Effector memory CD4-positive, alpha-beta T cell (primary cell): ENCODE data around the gene ANKS1A.

Experiments used
- DNase-seq, 3 donors: peaks; one replicate each; pipeline ENCODE4 v3.0.0-alpha.2; 2020
- H3K27ac ChIP-seq: 2 replicates; pipeline ENCODE4 v1.7.0; 2013; ENCODE audit warnings: mild to moderate bottlenecking, low read length, moderate library complexity; ENCODE audit not compliant: insufficient read depth, poor library complexity, severe bottlenecking
- H3K27me3 ChIP-seq: replicated peaks from 2 replicates; pipeline ENCODE4 v1.7.0; 2013; ENCODE audit warnings: mild to moderate bottlenecking, low read length; ENCODE audit not compliant: insufficient read depth, control insufficient read depth, poor library complexity, severe bottlenecking
- H3K36me3 ChIP-seq: 2 replicates; pipeline ENCODE4 v1.7.0; 2013; ENCODE audit warnings: mild to moderate bottlenecking, low read length, moderate library complexity; ENCODE audit not compliant: control insufficient read depth, insufficient read depth
- H3K4me1 ChIP-seq: 2 replicates; pipeline ENCODE4 v1.7.0; 2013; ENCODE audit warnings: low read length, mild to moderate bottlenecking; ENCODE audit not compliant: control insufficient read depth, insufficient read depth, poor library complexity, severe bottlenecking
- H3K4me3 ChIP-seq: 2 replicates; pipeline ENCODE4 v1.7.0; 2013; ENCODE audit warnings: low read length, low read depth, mild to moderate bottlenecking; ENCODE audit not compliant: insufficient read depth, poor library complexity, severe bottlenecking
- H3K9me3 ChIP-seq: 2 replicates; pipeline ENCODE4 v1.7.0; 2013; ENCODE audit warnings: mild to moderate bottlenecking, low read length, moderate library complexity; ENCODE audit not compliant: control insufficient read depth

Gene ANKS1A

DNA sequence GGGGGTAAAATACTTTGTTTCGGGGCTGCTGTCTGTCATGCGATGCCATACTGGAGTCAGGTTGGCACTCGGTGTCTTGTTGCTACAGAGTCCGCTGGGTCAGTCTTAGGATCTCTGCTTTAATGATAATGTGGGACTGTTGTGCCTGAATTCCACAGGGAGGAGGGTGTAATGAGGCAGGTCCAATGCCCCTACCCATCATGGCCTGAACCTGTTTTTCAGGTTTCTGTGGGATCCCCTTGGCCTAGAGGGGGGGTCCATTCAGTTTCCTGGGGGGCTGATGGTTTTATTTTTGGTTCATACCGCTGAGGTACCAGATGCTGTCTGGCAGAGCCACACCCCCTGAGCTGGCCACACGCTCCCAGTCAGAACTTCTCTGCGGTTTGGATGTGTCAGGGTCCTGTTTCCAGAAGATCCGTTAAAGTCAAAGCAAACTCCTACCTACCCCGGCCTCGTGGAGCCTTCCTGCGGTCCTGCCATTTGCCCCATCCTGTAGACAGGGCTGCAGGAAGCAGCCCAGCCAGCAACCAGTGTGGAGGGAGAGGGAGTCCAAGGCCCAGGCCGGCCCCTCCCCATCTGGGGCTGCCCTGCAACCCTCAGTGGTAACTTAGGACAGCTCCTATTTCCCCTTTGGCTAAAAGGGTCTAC lies 182.4 kb downstream of the ANKS1A start:
- no peaks in the 10 kb centered on the region for H3K9me3 ChIP-seq
- no peak for DNase-seq
- H3K4me3 ChIP-seq, result no peak overlapping the region
- H3K4me1 ChIP-seq, result no peaks in the 10 kb centered on the region
- no peak overlapping the region for H3K27ac ChIP-seq
- H3K36me3 ChIP-seq, result peaks cover 5% of the 10 kb centered on the region
- no peaks in the 10 kb centered on the region for H3K27me3 ChIP-seq

DNA sequence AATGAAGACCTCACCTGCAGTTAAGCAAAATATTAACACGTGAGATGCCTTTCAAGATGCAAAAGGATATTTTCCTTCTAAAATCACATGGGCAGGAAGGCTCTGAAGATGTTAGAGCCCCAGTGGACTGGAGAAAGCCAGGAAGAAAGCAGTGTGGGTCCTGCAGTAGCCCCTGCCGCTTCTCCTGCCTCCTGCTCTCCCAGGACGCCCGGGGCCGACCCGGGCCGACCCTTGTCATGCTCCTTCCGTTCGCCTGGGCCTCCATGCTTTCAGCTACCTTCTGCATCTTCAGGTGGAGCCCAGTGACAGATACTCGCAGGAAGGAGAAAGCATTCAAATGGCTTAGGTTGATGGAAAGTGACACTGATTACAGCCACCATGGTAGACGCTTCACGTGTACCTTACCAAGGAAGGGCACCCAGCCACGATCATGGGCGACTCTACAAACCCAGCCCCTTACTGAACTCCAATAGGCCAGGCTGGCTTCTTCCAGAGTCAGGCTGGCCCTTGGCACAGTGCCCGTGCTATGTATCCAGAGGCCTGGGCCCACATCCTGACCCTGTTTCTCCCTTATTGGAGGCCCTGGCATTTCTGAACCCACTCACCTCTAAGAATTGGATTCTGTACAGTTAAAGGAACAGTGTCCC lies 183.1 kb downstream of the ANKS1A start:
- DNase-seq, result no peak
- H3K27me3 ChIP-seq, result no peaks in the 10 kb centered on the region
- H3K36me3 ChIP-seq, result peaks cover 5% of the 10 kb centered on the region
- no peaks in the 10 kb centered on the region for H3K4me1 ChIP-seq
- no peaks in the 10 kb centered on the region for H3K9me3 ChIP-seq
- no peak overlapping the region for H3K4me3 ChIP-seq
- no peak overlapping the region for H3K27ac ChIP-seq

DNA sequence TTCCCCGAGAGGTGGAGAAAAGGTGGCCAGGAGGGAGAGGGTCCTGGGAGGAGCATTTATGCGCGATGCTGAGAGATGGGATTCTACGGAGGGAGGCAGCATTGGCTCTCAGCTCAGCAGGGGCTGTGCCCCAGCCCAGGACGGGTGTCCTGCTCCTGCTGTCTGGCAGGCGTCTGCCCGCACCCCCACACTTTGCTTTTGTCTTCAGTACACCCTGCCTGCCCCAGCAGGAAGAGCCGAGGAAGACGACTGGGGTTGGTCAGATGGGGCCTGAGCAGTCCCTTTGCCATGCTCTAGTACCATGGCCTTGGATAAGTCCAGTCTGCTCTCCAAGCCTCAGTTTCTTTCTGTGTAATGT lies 183.6 kb downstream of the ANKS1A start:
- H3K36me3 ChIP-seq, result peaks cover 5% of the 10 kb centered on the region

DNA sequence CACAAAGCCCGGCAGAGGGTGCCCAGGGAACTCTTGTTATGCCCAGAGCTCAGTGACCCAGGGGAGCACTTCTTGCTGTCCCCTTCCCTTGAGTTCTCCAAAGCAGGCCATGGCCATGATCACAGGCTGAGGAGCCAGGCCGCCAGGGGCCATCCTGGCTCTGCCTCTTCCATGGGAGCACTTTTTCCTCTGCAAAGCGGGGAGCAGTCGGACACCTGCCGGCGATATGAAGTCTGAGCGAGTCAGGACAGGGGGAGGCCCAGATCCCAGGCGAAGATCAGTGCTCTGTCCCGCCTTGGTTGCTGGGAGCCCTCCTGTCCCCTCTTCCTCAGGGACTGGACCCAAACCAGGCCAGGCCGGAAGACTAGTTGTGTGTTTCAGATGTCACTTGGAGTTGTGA lies 184.2 kb downstream of the ANKS1A start:
- Histone ChIP-seq H3K4me3 (no peak overlapping the region), H3K9me3 (no peaks in the 10 kb centered on the region), H3K36me3 (peaks cover 8% of the 10 kb centered on the region), H3K4me1 (no peaks in the 10 kb centered on the region), H3K27ac (no peak overlapping the region), H3K27me3 (no peaks in the 10 kb centered on the region)
- no peak for DNase-seq

More for the DNA sequence above, 183.6 kb downstream of the ANKS1A start:
- no peaks in the 10 kb centered on the region for H3K9me3 ChIP-seq
- H3K4me3 ChIP-seq, result no peak overlapping the region
- no peak overlapping the region for H3K27ac ChIP-seq
- no peaks in the 10 kb centered on the region for H3K4me1 ChIP-seq
- DNase-seq, result no peak
- H3K27me3 ChIP-seq, result no peaks in the 10 kb centered on the region

DNA sequence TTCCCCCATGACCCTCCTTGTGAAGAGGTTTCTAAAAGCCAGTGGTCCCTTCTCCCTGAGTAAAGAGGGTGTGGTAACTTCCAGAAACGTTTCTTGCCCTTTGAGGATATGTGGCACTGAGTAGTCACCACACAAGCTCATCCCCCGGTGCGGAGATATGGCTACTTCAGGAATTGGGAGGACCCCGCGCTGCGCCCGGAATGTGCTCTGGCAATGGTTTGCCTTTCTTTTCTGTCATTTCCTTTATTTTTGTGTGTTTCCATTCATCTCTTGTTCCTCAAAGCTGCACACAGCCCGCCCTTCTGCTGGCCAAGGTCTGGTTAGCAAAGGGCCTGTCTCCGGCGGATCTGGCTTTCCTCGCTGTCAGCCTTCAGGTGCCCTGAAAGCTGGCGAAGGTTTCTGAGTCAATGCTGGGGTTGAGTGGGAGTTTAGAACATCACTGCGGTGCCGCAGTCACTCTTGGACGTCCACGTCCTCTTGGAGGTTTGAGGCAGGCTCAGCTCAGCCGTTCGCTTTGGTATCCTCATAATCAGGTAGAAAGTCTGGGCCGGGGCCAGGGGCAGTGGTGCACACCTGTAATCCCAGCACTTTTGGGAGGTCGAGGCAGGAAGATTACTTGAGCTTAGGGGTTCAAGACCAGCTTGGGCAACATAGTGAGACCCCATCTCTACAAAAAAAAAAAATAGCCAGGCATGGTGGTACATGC lies 184.9 kb downstream of the ANKS1A start:
- Histone ChIP-seq H3K27ac (no peak overlapping the region), H3K36me3 (peaks cover 15% of the 10 kb centered on the region), H3K27me3 (no peaks in the 10 kb centered on the region), H3K4me1 (no peaks in the 10 kb centered on the region), H3K4me3 (no peak overlapping the region), H3K9me3 (no peaks in the 10 kb centered on the region)
- no peak for DNase-seq

DNA sequence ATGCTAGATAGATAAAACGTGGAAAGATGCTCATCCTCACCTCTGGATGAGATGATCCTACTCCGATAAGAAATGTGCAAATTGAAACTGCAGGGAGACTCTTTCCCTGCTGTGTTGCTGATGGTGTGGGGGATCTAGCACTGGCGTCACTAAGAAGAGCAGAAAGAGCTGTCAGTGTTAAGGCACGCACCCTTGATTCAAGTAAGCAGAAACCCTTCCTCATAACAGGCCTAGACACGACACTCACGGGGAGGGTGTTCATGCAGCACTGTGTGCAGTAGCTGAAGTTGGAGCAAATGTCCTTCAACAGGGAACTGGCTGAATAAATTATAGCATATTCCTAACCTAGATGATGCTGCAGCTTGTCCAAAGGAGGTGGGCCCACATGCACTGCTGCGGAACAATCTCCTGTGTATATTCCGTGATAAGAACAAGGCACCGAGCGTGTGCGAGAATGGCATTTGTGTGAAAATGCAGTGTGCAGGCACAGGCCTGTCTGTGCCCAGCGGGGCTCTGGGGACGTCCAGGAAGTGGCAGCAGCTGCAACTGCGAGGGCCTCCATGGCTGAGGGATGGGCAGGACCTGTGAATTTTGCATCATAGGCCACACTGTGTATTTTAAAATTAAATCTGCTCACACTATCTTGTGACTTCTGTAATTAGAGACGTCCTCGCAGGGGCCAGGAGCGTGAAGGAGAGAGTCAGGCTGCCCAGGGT lies 188.1 kb downstream of the ANKS1A start:
- H3K27ac ChIP-seq, result no peak overlapping the region
- H3K9me3 ChIP-seq, result no peaks in the 10 kb centered on the region
- no peak overlapping the region for H3K4me3 ChIP-seq
- no peaks in the 10 kb centered on the region for H3K27me3 ChIP-seq
- no peak for DNase-seq
- H3K36me3 ChIP-seq, result peaks cover 30% of the 10 kb centered on the region
- H3K4me1 ChIP-seq, result no peaks in the 10 kb centered on the region

DNA sequence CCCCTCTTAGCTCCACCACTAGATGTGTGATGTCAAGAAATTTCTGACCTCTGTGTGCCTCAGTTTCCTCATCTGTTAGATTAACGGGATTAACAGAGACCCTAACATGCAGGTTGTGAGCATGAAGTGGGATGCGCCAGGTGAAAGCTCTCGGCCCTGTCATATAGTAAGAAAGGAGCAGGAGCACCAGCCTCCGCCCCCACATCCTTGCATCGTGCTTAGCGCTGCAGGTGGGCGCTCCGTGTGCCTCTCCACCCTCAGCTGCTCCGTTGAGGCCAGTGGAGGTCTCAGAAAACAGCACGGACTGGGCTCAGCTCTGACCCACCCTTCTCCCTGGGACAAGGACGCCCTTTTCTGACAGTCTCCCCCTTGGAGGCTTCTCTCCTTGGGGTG lies 188.7 kb downstream of the ANKS1A start:
- Histone ChIP-seq H3K27ac (no peak overlapping the region), H3K9me3 (no peaks in the 10 kb centered on the region), H3K4me3 (no peak overlapping the region), H3K4me1 (no peaks in the 10 kb centered on the region), H3K27me3 (no peaks in the 10 kb centered on the region), H3K36me3 (peaks cover 31% of the 10 kb centered on the region)
- DNase-seq, result no peak

DNA sequence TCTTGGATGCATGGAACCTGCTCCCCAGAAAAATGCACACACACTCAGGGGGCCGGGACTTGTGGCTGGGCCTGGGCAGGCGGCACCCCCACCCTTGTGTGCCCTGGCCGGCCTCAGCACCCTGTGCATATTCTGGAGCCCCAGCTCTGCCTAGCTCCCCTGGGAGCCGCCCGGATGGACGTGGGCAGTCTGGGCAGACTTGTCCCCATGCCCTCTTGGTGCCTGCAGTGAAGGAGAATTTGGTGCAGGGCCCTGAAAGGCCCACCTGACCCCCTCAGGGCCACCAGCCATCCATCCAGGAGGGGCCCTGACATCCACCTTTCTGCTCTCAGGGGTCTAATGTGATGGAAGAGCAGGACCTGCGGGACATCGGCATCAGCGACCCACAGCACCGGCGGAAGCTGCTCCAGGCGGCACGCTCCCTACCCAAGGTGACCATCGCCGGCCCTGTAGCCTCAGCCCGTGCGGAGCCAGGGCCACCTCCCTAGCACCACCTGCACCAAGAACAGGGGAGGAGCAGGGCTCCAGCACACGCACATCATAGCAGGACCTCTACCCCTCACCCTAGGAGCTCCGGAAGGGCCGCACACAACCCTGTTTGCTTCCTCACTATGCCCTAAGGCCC lies 189.3 kb downstream of the ANKS1A start:
- no peaks in the 10 kb centered on the region for H3K4me1 ChIP-seq
- H3K36me3 ChIP-seq, result peaks cover 34% of the 10 kb centered on the region
- DNase-seq, result no peak
- H3K9me3 ChIP-seq, result no peaks in the 10 kb centered on the region
- H3K27me3 ChIP-seq, result no peaks in the 10 kb centered on the region
- no peak overlapping the region for H3K4me3 ChIP-seq
- H3K27ac ChIP-seq, result no peak overlapping the region

DNA sequence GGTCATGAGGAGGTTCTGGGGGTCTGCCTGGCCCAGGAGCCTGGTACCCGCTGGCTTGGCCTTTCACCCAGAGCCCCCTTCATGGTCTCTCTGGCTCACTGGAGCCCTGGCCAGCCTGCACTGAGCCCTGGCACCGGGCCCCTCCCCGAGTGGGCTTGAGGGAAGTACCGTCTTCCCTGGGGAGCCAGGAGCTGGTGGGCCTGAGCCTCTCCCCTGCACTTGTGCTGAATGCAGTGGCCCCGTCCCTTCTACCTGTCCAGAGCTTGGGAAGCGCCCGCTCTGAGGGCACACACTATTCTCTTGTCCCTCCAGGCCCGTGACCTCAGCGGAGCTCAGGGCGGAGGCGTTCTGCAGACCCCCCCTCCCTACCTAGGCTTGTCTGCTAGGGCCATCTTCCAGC lies 189.8 kb downstream of the ANKS1A start:
- peaks cover 37% of the 10 kb centered on the region for H3K36me3 ChIP-seq

More for the DNA sequence above, 189.8 kb downstream of the ANKS1A start:
- H3K27ac ChIP-seq, result no peak overlapping the region
- H3K4me1 ChIP-seq, result no peaks in the 10 kb centered on the region
- H3K9me3 ChIP-seq, result no peaks in the 10 kb centered on the region
- no peak overlapping the region for H3K4me3 ChIP-seq
- DNase-seq, result no peak
- H3K27me3 ChIP-seq, result no peaks in the 10 kb centered on the region
